HG03045 (cell line): Measurements from ENCODE around the gene ELOA.
"Not testable (repeated sequence)": the region's sequence is repeated elsewhere in the genome, so short reads cannot be mapped to it uniquely, and the experiment has no call there.

Source experiments
- ATAC-seq: cut with Tn5 transposase; IDR thresholded peaks from one replicate; pipeline ENCODE4 v1.9.1; 2021; ENCODE audit warnings: mild to moderate bottlenecking, moderate library complexity; ENCODE audit not compliant: unreplicated experiment

Gene ELOA

GRCh38 chr1:23799570-23800399 is 56.5 kb downstream of the ELOA start:
- peak; percentile 12 for ATAC-seq

- ATAC-seq, result peak; percentile 73
Observed at GRCh38 chr1:23800400-23801337, 57.4 kb downstream of the ELOA start, which contains the start of gene GALE. Gene GALE (minus strand): TSS chr1:23800754. CDS start chr1:23799007, 1,747 bp downstream.

GRCh38 chr1:23801338-23801748 is 58.1 kb downstream of the ELOA start:
- ATAC-seq, result no peak

- no peak for ATAC-seq
Observed at GRCh38 chr1:23801876-23802275, 58.6 kb downstream of the ELOA start.

- ATAC-seq, result not testable (repeated sequence)
Observed at GRCh38 chr1:23802809-23803342, 59.6 kb downstream of the ELOA start.

- no peak for ATAC-seq
Observed at GRCh38 chr1:23803674-23804073, 60.4 kb downstream of the ELOA start.

- no peak for ATAC-seq
Observed at GRCh38 chr1:23804183-23804835, 61.0 kb downstream of the ELOA start.

- no peak for ATAC-seq
Observed at GRCh38 chr1:23805025-23805424, 61.8 kb downstream of the ELOA start.

GRCh38 chr1:23806280-23806679 is 63.0 kb downstream of the ELOA start:
- no peak for ATAC-seq

GRCh38 chr1:23807453-23807852 is 64.2 kb downstream of the ELOA start:
- no peak for ATAC-seq

GRCh38 chr1:23809751-23810171 is 66.5 kb downstream of the ELOA start:
- ATAC-seq, result no peak

GRCh38 chr1:23810818-23811540 is 67.7 kb downstream of the ELOA start:
- peak; percentile 53 for ATAC-seq
